ENCODE measurements around the gene FOXN1. TPM values are rescaled to one million over a fixed set of nuclear protein-coding genes. Genes with fewer than 3 reads are reported as not detected.

Gene FOXN1
- total and polyA plus RNA-seq, 10 of the 15 experiments (the other 5 are each of a cell fraction or from before 2014, with no cell fraction given): not detected

DNA sequence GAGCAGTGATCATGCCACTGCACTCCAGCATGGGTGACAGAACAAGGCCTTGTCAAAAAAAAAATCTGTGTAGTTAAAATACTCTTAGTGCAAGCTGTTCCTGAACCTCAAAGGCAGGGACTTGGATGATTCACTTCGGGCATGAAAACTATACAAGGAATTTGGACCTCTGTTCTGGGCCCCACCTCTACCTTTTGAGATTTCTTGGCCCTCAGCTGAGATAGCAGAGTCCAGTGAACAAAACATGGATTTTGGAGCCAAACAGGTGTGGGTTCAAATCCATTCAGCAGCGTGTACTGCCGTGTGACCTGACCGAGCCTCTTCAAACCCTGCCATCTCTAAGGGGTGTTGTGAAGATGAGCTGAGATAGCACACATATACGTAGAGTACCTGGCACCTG is 25.9 kb upstream of the FOXN1 start:
- 82% methylated on average over 5 of the region's 5 CpGs for WGBS (ENCODE audit: insufficient coverage, insufficient replicate concordance, low lambda C conversion rate, missing lambda C conversion rate)
- Histone ChIP-seq H3K27ac (ENCODE audit: control insufficient read depth, insufficient read depth) (no peak overlapping the region), H3K4me2 (ENCODE audit: control insufficient read depth, insufficient read depth) (no peak overlapping the region), H4K20me1 (ENCODE audit: control insufficient read depth, insufficient read depth) (no peaks in the 10 kb centered on the region), H3K27me3 (replicated peaks in 1 of 2; ENCODE audit: control insufficient read depth in 2 of 2, insufficient read depth in 2 of 2, low read length in 1 of 2) (no peaks in the 10 kb centered on the region), H3K9me3 (replicated peaks; ENCODE audit: control insufficient read depth, insufficient read depth, low read length) (no peaks in the 10 kb centered on the region), H3K9ac (ENCODE audit: control insufficient read depth, insufficient read depth, low read length) (no peak overlapping the region), H3K36me3 (ENCODE audit: control insufficient read depth in 2 of 2, insufficient read depth in 2 of 2, low read length in 1 of 2) (no peaks in the 10 kb centered on the region), H3K4me1 (ENCODE audit: control insufficient read depth, insufficient read depth, low read length) (peaks cover 38% of the 10 kb centered on the region), H3K4me3 (no peak overlapping the region), H3K79me2 (ENCODE audit: control insufficient read depth, insufficient read depth, low read length) (no peaks in the 10 kb centered on the region), H2AFZ (ENCODE audit: control insufficient read depth, low read depth, low read length) (no peak overlapping the region)
- intact Hi-C loops (cut with micrococcal nuclease; ENCODE audit: unreplicated experiment): loop anchor here (5.0 kb wide), 1 partner anchor 98 kb away; no protein-coding TSS in a partner anchor
- CTCF ChIA-PET: no interaction called here
- SMC1A ChIA-PET (ENCODE audit: uncharacterized antibody, unreplicated experiment): no interaction called here
- in situ Hi-C loops (cut with MboI): no loop called here
- TF ChIP-seq CBX5 (IDR thresholded peaks at IDR 0.05; ENCODE audit: low read depth) (no peak), MYC (IDR thresholded peaks at IDR 0.05; ENCODE audit: insufficient read depth, insufficient read length, insufficient replicate concordance, low read length, severe bottlenecking) (no peak), NR2C1 (IDR thresholded peaks at IDR 0.05) (no peak), NFXL1 (IDR thresholded peaks at IDR 0.05; ENCODE audit: borderline replicate concordance) (no peak), GABPA (IDR thresholded peaks at IDR 0.05; ENCODE audit: low read depth) (no peak)
- BruUV-seq (replicated peaks): no TSS peak
- RAD21 ChIA-PET (ENCODE audit: unreplicated experiment): no interaction called here
- ATAC-seq: no peak
- DNase-seq (ENCODE audit: low read depth, low spot score): no peak
- POLR2A ChIA-PET: no interaction called here
- FAIRE-seq: no peak

DNA sequence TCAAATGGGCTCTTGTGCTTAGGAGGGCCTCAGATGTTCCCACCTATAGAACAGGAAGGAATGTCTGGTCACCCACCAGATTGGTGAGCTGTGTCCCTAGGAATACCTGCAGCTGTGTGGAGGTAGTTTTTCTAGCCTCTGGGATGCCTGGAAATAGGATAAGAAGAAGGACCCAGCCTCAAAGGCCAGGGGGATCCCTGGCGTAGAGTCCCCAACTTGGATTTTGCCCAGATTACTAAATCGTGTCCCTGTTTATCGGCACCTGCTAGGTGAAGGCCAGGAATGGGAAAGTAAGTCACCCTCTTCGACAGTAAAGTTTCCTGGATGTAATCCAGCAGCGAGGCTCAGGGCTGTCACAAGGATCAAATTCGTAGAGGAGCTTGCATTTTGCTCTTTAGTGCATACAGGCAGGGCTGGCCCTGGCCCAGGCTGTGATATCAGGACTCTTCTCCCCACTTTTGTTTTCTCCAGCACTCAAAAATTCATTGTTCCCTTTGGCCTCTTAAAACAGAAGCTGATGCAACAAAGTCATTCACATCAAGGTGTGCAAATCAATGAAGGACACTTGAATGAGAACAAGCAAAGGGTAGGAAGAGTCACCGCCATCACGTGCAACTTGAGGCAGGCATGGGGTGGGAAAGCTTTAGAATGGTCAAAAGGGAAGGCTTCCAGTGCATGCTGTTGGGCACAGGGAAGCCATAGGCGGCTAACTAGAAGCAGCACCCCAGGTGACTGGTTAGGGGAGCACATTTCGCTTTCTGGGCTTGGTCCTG is 25.2 kb upstream of the FOXN1 start:
- Histone ChIP-seq H3K4me2 (ENCODE audit: control insufficient read depth, insufficient read depth) (no peak overlapping the region), H3K4me3 (no peak overlapping the region), H2AFZ (ENCODE audit: control insufficient read depth, low read depth, low read length) (no peak overlapping the region), H3K36me3 (ENCODE audit: control insufficient read depth in 2 of 2, insufficient read depth in 2 of 2, low read length in 1 of 2) (no peaks in the 10 kb centered on the region), H4K20me1 (ENCODE audit: control insufficient read depth, insufficient read depth) (no peaks in the 10 kb centered on the region), H3K27ac (ENCODE audit: control insufficient read depth, insufficient read depth) (no peak overlapping the region), H3K4me1 (ENCODE audit: control insufficient read depth, insufficient read depth, low read length) (peaks cover 36% of the 10 kb centered on the region), H3K27me3 (replicated peaks in 1 of 2; ENCODE audit: control insufficient read depth in 2 of 2, insufficient read depth in 2 of 2, low read length in 1 of 2) (no peaks in the 10 kb centered on the region), H3K9me3 (replicated peaks; ENCODE audit: control insufficient read depth, insufficient read depth, low read length) (no peaks in the 10 kb centered on the region), H3K9ac (ENCODE audit: control insufficient read depth, insufficient read depth, low read length) (no peak overlapping the region), H3K79me2 (ENCODE audit: control insufficient read depth, insufficient read depth, low read length) (no peaks in the 10 kb centered on the region)
- CTCF ChIA-PET: no interaction called here
- POLR2A ChIA-PET: no interaction called here
- RAD21 ChIA-PET (ENCODE audit: unreplicated experiment): no interaction called here
- no peak for ATAC-seq
- SMC1A ChIA-PET (ENCODE audit: uncharacterized antibody, unreplicated experiment): no interaction called here
- TF ChIP-seq POLR2AphosphoS5 (IDR thresholded peaks at IDR 0.05; ENCODE audit: low read length) (no peak), KLF5 (IDR thresholded peaks at IDR 0.05; ENCODE audit: partially characterized antibody) (no peak), POU2F2 (IDR thresholded peaks at IDR 0.05; ENCODE audit: borderline replicate concordance, low read depth, low read length) (no peak), POLR2AphosphoS2 (IDR thresholded peaks at IDR 0.05; ENCODE audit: low read depth, low read length) (no peak), RFX5 (IDR thresholded peaks at IDR 0.05; ENCODE audit: low read depth, low read length) (no peak), SUPT20H (IDR thresholded peaks at IDR 0.05; ENCODE audit: borderline replicate concordance, control insufficient read depth, low read depth, low read length) (no peak)
- TF ChIP-seq, protein P1, sequence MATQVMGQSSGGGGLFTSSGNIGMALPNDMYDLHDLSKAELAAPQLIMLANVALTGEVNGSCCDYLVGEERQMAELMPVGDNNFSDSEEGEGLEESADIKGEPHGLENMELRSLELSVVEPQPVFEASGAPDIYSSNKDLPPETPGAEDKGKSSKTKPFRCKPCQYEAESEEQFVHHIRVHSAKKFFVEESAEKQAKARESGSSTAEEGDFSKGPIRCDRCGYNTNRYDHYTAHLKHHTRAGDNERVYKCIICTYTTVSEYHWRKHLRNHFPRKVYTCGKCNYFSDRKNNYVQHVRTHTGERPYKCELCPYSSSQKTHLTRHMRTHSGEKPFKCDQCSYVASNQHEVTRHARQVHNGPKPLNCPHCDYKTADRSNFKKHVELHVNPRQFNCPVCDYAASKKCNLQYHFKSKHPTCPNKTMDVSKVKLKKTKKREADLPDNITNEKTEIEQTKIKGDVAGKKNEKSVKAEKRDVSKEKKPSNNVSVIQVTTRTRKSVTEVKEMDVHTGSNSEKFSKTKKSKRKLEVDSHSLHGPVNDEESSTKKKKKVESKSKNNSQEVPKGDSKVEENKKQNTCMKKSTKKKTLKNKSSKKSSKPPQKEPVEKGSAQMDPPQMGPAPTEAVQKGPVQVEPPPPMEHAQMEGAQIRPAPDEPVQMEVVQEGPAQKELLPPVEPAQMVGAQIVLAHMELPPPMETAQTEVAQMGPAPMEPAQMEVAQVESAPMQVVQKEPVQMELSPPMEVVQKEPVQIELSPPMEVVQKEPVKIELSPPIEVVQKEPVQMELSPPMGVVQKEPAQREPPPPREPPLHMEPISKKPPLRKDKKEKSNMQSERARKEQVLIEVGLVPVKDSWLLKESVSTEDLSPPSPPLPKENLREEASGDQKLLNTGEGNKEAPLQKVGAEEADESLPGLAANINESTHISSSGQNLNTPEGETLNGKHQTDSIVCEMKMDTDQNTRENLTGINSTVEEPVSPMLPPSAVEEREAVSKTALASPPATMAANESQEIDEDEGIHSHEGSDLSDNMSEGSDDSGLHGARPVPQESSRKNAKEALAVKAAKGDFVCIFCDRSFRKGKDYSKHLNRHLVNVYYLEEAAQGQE (IDR thresholded peaks at IDR 0.05; ENCODE audit: low read depth, low read length): no peak
- intact Hi-C loops (cut with micrococcal nuclease; ENCODE audit: unreplicated experiment): loop anchor here (5.0 kb wide), 1 partner anchor 99 kb away; no protein-coding TSS in a partner anchor
- no TSS peak for BruUV-seq (replicated peaks)
- in situ Hi-C loops (cut with MboI): no loop called here
- no peak for DNase-seq (ENCODE audit: low read depth, low spot score)
- no peak for FAIRE-seq
- WGBS (ENCODE audit: insufficient coverage, insufficient replicate concordance, low lambda C conversion rate, missing lambda C conversion rate): 70% methylated on average over 10 of the region's 10 CpGs

Data from GM12878 (cell line).